PFSK-1 (cell line): ENCODE measurements around the gene TBC1D9.

ENCODE experiments used
- FOXP2 ChIP-seq: optimal IDR thresholded peaks from 2 replicates; pipeline ENCODE3; 2011; ENCODE audit warnings: borderline replicate concordance, control low read depth, inconsistent platforms; ENCODE audit not compliant: insufficient read depth; ENCODE audit errors: extremely low read length, extremely low read depth
- POLR2AphosphoS5 ChIP-seq: IDR thresholded peaks from 2 replicates; pipeline ENCODE4 v1.6.1; 2012; ENCODE audit warnings: low read depth, mild to moderate bottlenecking, control low read depth, low read length, moderate library complexity
- REST ChIP-seq, 2 experiments: IDR thresholded peaks; 2 replicates each; pipeline versions ENCODE4 v1.6.1 to v1.8.0; 2011 to 2012; ENCODE audit warnings: low read depth in 2 of 2, low read length in 2 of 2, control low read depth in 1 of 2, inconsistent platforms in 1 of 2, mild to moderate bottlenecking in 1 of 2, moderate library complexity in 1 of 2; ENCODE audit not compliant: insufficient read depth in 1 of 2
- SIN3A ChIP-seq: IDR thresholded peaks from 2 replicates; pipeline ENCODE4 v1.6.1; 2012; ENCODE audit warnings: mild to moderate bottlenecking, low read length, moderate library complexity, borderline replicate concordance; ENCODE audit not compliant: insufficient read depth
- TAF1 ChIP-seq: IDR thresholded peaks from 2 replicates; pipeline ENCODE4 v1.6.1; 2012; ENCODE audit warnings: low read length, control low read depth, borderline replicate concordance; ENCODE audit not compliant: insufficient read depth

Gene TBC1D9

GRCh38 chr4:140611854-140612253, 144.3 kb downstream of the TBC1D9 start:
- TF ChIP-seq FOXP2 (no peak), POLR2AphosphoS5 (no peak), SIN3A (no peak), TAF1 (no peak), REST (IDR thresholded peaks at IDR 0.05; ENCODE audit: insufficient read depth in 1 of 2, low read depth in 2 of 2, low read length in 2 of 2) (no peak)

GRCh38 chr4:140609548-140610425, 146.4 kb downstream of the TBC1D9 start:
- TF ChIP-seq TAF1 = no peak
- TF ChIP-seq SIN3A = no peak
- no peak for TF ChIP-seq REST (IDR thresholded peaks at IDR 0.05; ENCODE audit: insufficient read depth in 1 of 2, low read depth in 2 of 2, low read length in 2 of 2)
- no peak for TF ChIP-seq FOXP2
- no peak for TF ChIP-seq POLR2AphosphoS5

GRCh38 chr4:140607852-140608251, 148.3 kb downstream of the TBC1D9 start:
- no peak for TF ChIP-seq FOXP2
- TF ChIP-seq SIN3A = no peak
- no peak for TF ChIP-seq REST (IDR thresholded peaks at IDR 0.05; ENCODE audit: insufficient read depth in 1 of 2, low read depth in 2 of 2, low read length in 2 of 2)
- TF ChIP-seq TAF1 = no peak
- no peak for TF ChIP-seq POLR2AphosphoS5

GRCh38 chr4:140604544-140604943, 151.6 kb downstream of the TBC1D9 start:
- no peak for TF ChIP-seq REST (IDR thresholded peaks at IDR 0.05; ENCODE audit: insufficient read depth in 1 of 2, low read depth in 2 of 2, low read length in 2 of 2)
- no peak for TF ChIP-seq POLR2AphosphoS5
- TF ChIP-seq TAF1 = no peak
- no peak for TF ChIP-seq FOXP2
- TF ChIP-seq SIN3A = no peak

- TF ChIP-seq TAF1 (no peak), FOXP2 (no peak)
These were observed 152.9 kb downstream of the TBC1D9 start for GRCh38 chr4:140603286-140603685.
